Activated naive CD8-positive, alpha-beta T cell (primary cell): Measurements from ENCODE around the gene MICALL1.
A peak's percentile ranks its signal among the peaks of the same experiment; 100 is the strongest.
"Not testable (repeated sequence)": the region's sequence is repeated elsewhere in the genome, so short reads cannot be mapped to it uniquely, and the experiment has no call there.

Experiments used
- H3K27ac Mint-ChIP-seq: one replicate; pipeline ENCODE4 v1.8.0; 2021; ENCODE audit warnings: mixed read lengths
- H3K27me3 Mint-ChIP-seq: one replicate; pipeline ENCODE4 v1.8.0; 2021; ENCODE audit warnings: mixed read lengths
- H3K36me3 Mint-ChIP-seq: one replicate; pipeline ENCODE4 v1.8.0; 2021; ENCODE audit warnings: mixed read lengths
- H3K4me1 Mint-ChIP-seq: one replicate; pipeline ENCODE4 v1.8.0; 2021; ENCODE audit warnings: low read depth, mixed read lengths
- H3K4me3 Mint-ChIP-seq: one replicate; pipeline ENCODE4 v1.8.0; 2021; ENCODE audit warnings: mild to moderate bottlenecking, mixed read lengths
- H3K9me3 Mint-ChIP-seq: one replicate; pipeline ENCODE4 v1.8.0; 2021; ENCODE audit warnings: low read depth, mixed read lengths

Gene MICALL1

GRCh38 chr22:37932821-37933578 is 26.9 kb downstream of the MICALL1 start:
- no peaks in the 10 kb centered on the region for H3K9me3 Mint-ChIP-seq
- peaks cover 3% of the 10 kb centered on the region for H3K36me3 Mint-ChIP-seq
- H3K4me1 Mint-ChIP-seq, result peaks cover 9% of the 10 kb centered on the region
- no peak overlapping the region for H3K4me3 Mint-ChIP-seq
- H3K27me3 Mint-ChIP-seq, result no peaks in the 10 kb centered on the region
- no peak overlapping the region for H3K27ac Mint-ChIP-seq

GRCh38 chr22:37933711-37934376 is 27.7 kb downstream of the MICALL1 start:
- H3K4me3 Mint-ChIP-seq, result no peak overlapping the region
- H3K27me3 Mint-ChIP-seq, result no peaks in the 10 kb centered on the region
- H3K9me3 Mint-ChIP-seq, result no peaks in the 10 kb centered on the region
- H3K27ac Mint-ChIP-seq, result no peak overlapping the region
- H3K36me3 Mint-ChIP-seq, result peaks cover 3% of the 10 kb centered on the region
- H3K4me1 Mint-ChIP-seq, result peaks cover 9% of the 10 kb centered on the region

GRCh38 chr22:37940698-37941376 is 34.7 kb downstream of the MICALL1 start:
- no peak overlapping the region for H3K27ac Mint-ChIP-seq

GRCh38 chr22:37942133-37942532 is 36.0 kb downstream of the MICALL1 start:
- H3K36me3 Mint-ChIP-seq, result peaks cover 3% of the 10 kb centered on the region
- no peak overlapping the region for H3K4me3 Mint-ChIP-seq
- H3K27me3 Mint-ChIP-seq, result no peaks in the 10 kb centered on the region
- no peaks in the 10 kb centered on the region for H3K4me1 Mint-ChIP-seq
- no peak overlapping the region for H3K27ac Mint-ChIP-seq
- H3K9me3 Mint-ChIP-seq, result no peaks in the 10 kb centered on the region

More at GRCh38 chr22:37940698-37941376, 34.7 kb downstream of the MICALL1 start:
- H3K9me3 Mint-ChIP-seq, result no peaks in the 10 kb centered on the region
- no peaks in the 10 kb centered on the region for H3K27me3 Mint-ChIP-seq
- H3K4me3 Mint-ChIP-seq, result no peak overlapping the region
- peaks cover 3% of the 10 kb centered on the region for H3K36me3 Mint-ChIP-seq
- no peaks in the 10 kb centered on the region for H3K4me1 Mint-ChIP-seq

GRCh38 chr22:37943136-37943824 is 37.2 kb downstream of the MICALL1 start:
- Mint-ChIP-seq H3K36me3 (no peaks in the 10 kb centered on the region), H3K9me3 (no peaks in the 10 kb centered on the region), H3K4me3 (no peak overlapping the region)

GRCh38 chr22:37943825-37944198 is 37.7 kb downstream of the MICALL1 start:
- Mint-ChIP-seq H3K36me3 (no peaks in the 10 kb centered on the region), H3K27ac (no peak overlapping the region), H3K4me3 (no peak overlapping the region), H3K27me3 (no peaks in the 10 kb centered on the region), H3K9me3 (no peaks in the 10 kb centered on the region), H3K4me1 (no peaks in the 10 kb centered on the region)

More at GRCh38 chr22:37943136-37943824, 37.2 kb downstream of the MICALL1 start:
- H3K27me3 Mint-ChIP-seq, result no peaks in the 10 kb centered on the region
- H3K4me1 Mint-ChIP-seq, result no peaks in the 10 kb centered on the region
- H3K27ac Mint-ChIP-seq, result no peak overlapping the region

- not testable (repeated sequence) for H3K36me3 Mint-ChIP-seq, H3K27ac Mint-ChIP-seq, H3K4me3 Mint-ChIP-seq, H3K9me3 Mint-ChIP-seq, H3K27me3 Mint-ChIP-seq, H3K4me1 Mint-ChIP-seq
These were observed 38.3 kb downstream of the MICALL1 start for GRCh38 chr22:37944423-37944822.

GRCh38 chr22:37947142-37947795 is 41.2 kb downstream of the MICALL1 start:
- not testable (repeated sequence) for H3K4me3 Mint-ChIP-seq, H3K27me3 Mint-ChIP-seq, H3K4me1 Mint-ChIP-seq, H3K9me3 Mint-ChIP-seq, H3K36me3 Mint-ChIP-seq
- peak overlapping the region; percentile 11 for H3K27ac Mint-ChIP-seq

GRCh38 chr22:37951305-37951704 is 45.2 kb downstream of the MICALL1 start:
- H3K27ac Mint-ChIP-seq, result no peak overlapping the region
- no peaks in the 10 kb centered on the region for H3K36me3 Mint-ChIP-seq
- peak overlapping the region; percentile 9 for H3K4me3 Mint-ChIP-seq
- H3K4me1 Mint-ChIP-seq, result peaks cover 21% of the 10 kb centered on the region
- peaks cover 6% of the 10 kb centered on the region for H3K27me3 Mint-ChIP-seq
- no peaks in the 10 kb centered on the region for H3K9me3 Mint-ChIP-seq

GRCh38 chr22:37952629-37953028 is 46.5 kb downstream of the MICALL1 start:
- not testable (repeated sequence) for H3K27ac Mint-ChIP-seq, H3K9me3 Mint-ChIP-seq, H3K36me3 Mint-ChIP-seq, H3K27me3 Mint-ChIP-seq
- Mint-ChIP-seq H3K4me1 (peaks cover 32% of the 10 kb centered on the region), H3K4me3 (peak overlapping the region; percentile 100)

GRCh38 chr22:37953062-37953436 is 47.0 kb downstream of the MICALL1 start:
- Mint-ChIP-seq H3K36me3 (peaks cover 5% of the 10 kb centered on the region), H3K27me3 (peaks cover 6% of the 10 kb centered on the region), H3K4me1 (peaks cover 35% of the 10 kb centered on the region), H3K4me3 (peak overlapping the region; percentile 100), H3K27ac (no peak overlapping the region), H3K9me3 (no peaks in the 10 kb centered on the region)

GRCh38 chr22:37953437-37954179 is 47.5 kb downstream of the MICALL1 start, which contains the start of the genes C22orf23 and POLR2F:
Gene C22orf23 (minus strand): TSS chr22:37953601. CDS start chr22:37953149, 452 bp downstream.
Gene POLR2F (plus strand): TSS chr22:37953699. CDS start chr22:37953788, 89 bp downstream.
- H3K4me1 Mint-ChIP-seq, result peaks cover 37% of the 10 kb centered on the region
- H3K4me3 Mint-ChIP-seq, result peak within 1 kb of the TSS; percentile 100
- H3K27ac Mint-ChIP-seq, result peak within 1 kb of the TSS; percentile 97
- H3K27me3 Mint-ChIP-seq, result peaks cover 6% of the 10 kb centered on the region
- H3K36me3 Mint-ChIP-seq, result peaks cover 7% of the 10 kb centered on the region
- no peaks in the 10 kb centered on the region for H3K9me3 Mint-ChIP-seq

GRCh38 chr22:37954686-37955085 is 48.6 kb downstream of the MICALL1 start:
- Mint-ChIP-seq H3K27me3 (peaks cover 6% of the 10 kb centered on the region), H3K4me1 (peaks cover 41% of the 10 kb centered on the region), H3K36me3 (peaks cover 14% of the 10 kb centered on the region), H3K27ac (peak overlapping the region; percentile 58), H3K4me3 (peak overlapping the region; percentile 100), H3K9me3 (no peaks in the 10 kb centered on the region)
